B cell (primary cell): Measurements from ENCODE around the gene USP30. TPM values are rescaled to one million over a fixed set of nuclear protein-coding genes. Genes with fewer than 3 reads are reported as not detected.

Experiments
- ATAC-seq: fragments of 200-7000 bp; cut with Tn5 transposase; one replicate; pipeline ENCODE4 v1.10.0; 2021; ENCODE audit warnings: low read depth, mild to moderate bottlenecking, moderate number of reproducible peaks, moderate library complexity
- CTCF ChIA-PET: fragments of 350-600 bp; sonication (Branson Sonifier 250); formaldehyde crosslinking; loops from one replicate; lab custom pipeline; 2021; ENCODE audit warnings: antibody characterized with exemption, inconsistent platforms; lab: Charles Lee
- POLR2A ChIA-PET: fragments of 350-600 bp; sonication (Branson Sonifier 250); formaldehyde crosslinking; loops from one replicate; lab custom pipeline; 2021; ENCODE audit warnings: antibody characterized with exemption; lab: Charles Lee
- DNase-seq: peaks from one replicate; pipeline ENCODE4 v3.0.0; 2013
- H2AFZ ChIP-seq: 2 replicates; pipeline ENCODE4 v1.6.1; 2012; ENCODE audit warnings: mild to moderate bottlenecking, low read depth, low read length; ENCODE audit not compliant: insufficient read depth, poor library complexity, severe bottlenecking
- H3K27ac ChIP-seq, 2 donors: 1 replicate in 1 of 2; 2 replicates in 1 of 2; pipeline ENCODE4 v1.5.1; 2012 to 2013; ENCODE audit warnings: low read length in 2 of 2, mild to moderate bottlenecking in 2 of 2, moderate library complexity in 1 of 2
- H3K27me3 ChIP-seq, 4 experiments: fragments of 200-600 bp in 1 of 4; sonication (generic) in 1 of 4; replicated peaks in 1 of 4; 1 replicate in 2 of 4; 2 replicates in 2 of 4; pipeline versions ENCODE4 v1.6.1 to v1.7.0; 2013 to 2016; ENCODE audit warnings: low read length in 3 of 4, mild to moderate bottlenecking in 2 of 4, mixed read lengths in 1 of 4, moderate library complexity in 1 of 4; ENCODE audit not compliant: insufficient read depth in 4 of 4, control insufficient read depth in 3 of 4; ENCODE audit errors: control extremely low read depth in 1 of 4
- H3K36me3 ChIP-seq, 2 experiments: replicated peaks in 1 of 2; 1 replicate in 1 of 2; 2 replicates in 1 of 2; pipeline versions ENCODE4 v1.6.1 to v1.7.1; 2013; ENCODE audit warnings: low read length in 1 of 2; ENCODE audit not compliant: insufficient read depth in 2 of 2, control insufficient read depth in 1 of 2; ENCODE audit errors: control extremely low read depth in 1 of 2, extremely low read depth in 1 of 2
- H3K4me1 ChIP-seq, 2 donors: fragments of 200-600 bp in 1 of 2; sonication (generic) in 1 of 2; 1 replicate in 1 of 2; 2 replicates in 1 of 2; pipeline versions ENCODE4 v1.5.1 to v1.6.1; 2013 to 2017; ENCODE audit warnings: low read length in 2 of 2; ENCODE audit not compliant: control insufficient read depth in 2 of 2, insufficient read depth in 2 of 2
- H3K4me2 ChIP-seq: replicated peaks from 2 replicates; pipeline ENCODE3; 2012; ENCODE audit warnings: mild to moderate bottlenecking, low read depth, low read length; ENCODE audit not compliant: poor library complexity, severe bottlenecking
- H3K4me3 ChIP-seq, 5 experiments: fragments of 200-600 bp in 1 of 5; sonication (generic) in 1 of 5; 1 replicate in 3 of 5; 2 replicates in 2 of 5; pipeline versions ENCODE4 v1.5.1 to v1.7.0; 2011 to 2016; ENCODE audit warnings: low read length in 4 of 5, mild to moderate bottlenecking in 4 of 5, low read depth in 2 of 5, control low read depth in 1 of 5, moderate library complexity in 1 of 5; ENCODE audit not compliant: insufficient read depth in 1 of 5; ENCODE audit errors: control extremely low read depth in 1 of 5, extremely low read depth in 1 of 5
- H3K79me2 ChIP-seq: fragments of 200-600 bp; sonication (generic); one replicate; pipeline ENCODE4 v1.6.0; 2016; ENCODE audit warnings: low read length; ENCODE audit not compliant: control insufficient read depth, insufficient read depth
- H3K9ac ChIP-seq: fragments of 200-600 bp; sonication (generic); 2 replicates; pipeline ENCODE4 v1.6.1; 2017; ENCODE audit warnings: mild to moderate bottlenecking, low read length, moderate library complexity
- H3K9me3 ChIP-seq, 3 donors: one replicate each; pipeline versions ENCODE4 v1.6.1 to v1.7.1; 2013; ENCODE audit warnings: low read length in 2 of 3; ENCODE audit not compliant: control insufficient read depth in 2 of 3, insufficient read depth in 1 of 3; ENCODE audit errors: control extremely low read depth in 1 of 3
- H4K20me1 ChIP-seq: 2 replicates; pipeline ENCODE4 v1.6.0; 2012; ENCODE audit warnings: mild to moderate bottlenecking, low read length; ENCODE audit not compliant: insufficient read depth, control insufficient read depth, poor library complexity, severe bottlenecking
- H3K27ac Mint-ChIP-seq: one replicate; pipeline ENCODE4 v1.8.0; 2021; ENCODE audit warnings: mixed read lengths
- H3K27me3 Mint-ChIP-seq: one replicate; pipeline ENCODE4 v1.8.0; 2021; ENCODE audit warnings: mixed read lengths
- H3K4me1 Mint-ChIP-seq: one replicate; pipeline ENCODE4 v1.8.0; 2021; ENCODE audit warnings: mixed read lengths
- H3K4me3 Mint-ChIP-seq: one replicate; pipeline ENCODE4 v1.8.0; 2021; ENCODE audit warnings: mixed read lengths
- H3K9me3 Mint-ChIP-seq: one replicate; pipeline ENCODE4 v1.8.0; 2022; ENCODE audit warnings: mixed read lengths; ENCODE audit not compliant: insufficient read depth
- CTCF ChIP-seq: fragments of 200-600 bp; IDR thresholded peaks from one replicate; pipeline ENCODE4 v1.8.0; 2022; ENCODE audit warnings: antibody characterized with exemption, mild to moderate bottlenecking
- EZH2 ChIP-seq: IDR thresholded peaks from 2 replicates; pipeline ENCODE4 v1.6.1; 2012; ENCODE audit warnings: borderline replicate concordance, low read depth, mild to moderate bottlenecking, moderate library complexity, low read length; ENCODE audit not compliant: insufficient read depth, poor library complexity, severe bottlenecking
- WGBS: methylation state at CpG from one replicate; pipeline ENCODE4 v1.1.5; 2013; ENCODE audit warnings: missing lambda C conversion rate; ENCODE audit not compliant: insufficient coverage; 5-methylcytosine and 5-hydroxymethylcytosine counted together
- intact Hi-C: fragments of 100-400 bp; cut with micrococcal nuclease; formaldehyde crosslinking; loops from one replicate; pipeline ENCODE4 v1.10.0; 2022
- polyA plus RNA-seq: library from polyadenylated mRNA; depleted of rRNA; stranded (reverse); fragments of >200 nt; gene quantifications from 2 replicates; pipeline ENCODE4 v1.2.3, GENCODE V29; 2012
- total RNA-seq, 2 donors: library from RNA; stranded (reverse); fragments of 120-200 nt in 1 of 2; gene quantifications; 1 replicate in 1 of 2; 2 replicates in 1 of 2; pipeline versions ENCODE4 v1.2.3 to v1.2.4, GENCODE V29; 2013 to 2022

The USP30 gene
- total and polyA plus RNA-seq, 2 donors (not counting 1 experiment from before 2014, with no cell fraction given) = 7.2 to 32.5 TPM

GRCh38 chr12:109097140-109097434 lies 44.7 kb downstream of the USP30 start:
- Mint-ChIP-seq H3K27ac (no peak overlapping the region), H3K27me3 (no peaks in the 10 kb centered on the region), H3K4me3 (peak overlapping the region; percentile 92), H3K9me3 (no peaks in the 10 kb centered on the region), H3K4me1 (peaks cover 38% of the 10 kb centered on the region)
- peaks cover 25% of the 10 kb centered on the region for H3K79me2 ChIP-seq
- 42% methylated on average over 11 of the region's 11 CpGs for WGBS
- H2AFZ ChIP-seq = peak overlapping the region; percentile 93
- H3K9me3 ChIP-seq = no peaks in the 10 kb centered on the region
- no peak overlapping the region for H3K9ac ChIP-seq
- H4K20me1 ChIP-seq = no peaks in the 10 kb centered on the region
- intact Hi-C loops = loop anchor here (10.0 kb wide), 2 partner anchors 462 to 618 kb away; partner anchors contain the start of genes FAM222A and SELPLG
- TF ChIP-seq EZH2 = no peak
- no peak for TF ChIP-seq CTCF
- H3K4me1 ChIP-seq = peaks cover 29 to 35% of the 10 kb centered on the region in 2 donors
- no peak for ATAC-seq
- H3K27me3 ChIP-seq = no peaks in the 10 kb centered on the region
- H3K27ac ChIP-seq = no peak overlapping the region
- ChIA-PET CTCF (interaction anchor here (0.5 kb wide), 1 partner anchor 1185 kb away, joined by 3 read pairs; no protein-coding TSS in a partner anchor), POLR2A (interaction anchor here (0.5 kb wide), 1 partner anchor 476 kb away, joined by 3 read pairs; no protein-coding TSS in a partner anchor)
- H3K4me2 ChIP-seq = peak overlapping the region; percentile 90
- H3K36me3 ChIP-seq = no peaks in the 10 kb centered on the region
- peak overlapping the region in 1 of 5 experiments; percentile 80 for H3K4me3 ChIP-seq
- peak; percentile 31 for DNase-seq

- whole genome bisulfite sequencing = under 1% methylated on average over 64 of the region's 71 CpGs
- intact Hi-C loops = loop anchor here (1.0 to 10.0 kb wide), 6 partner anchors 15 to 617 kb away; partner anchors contain the start of genes FAM222A, FICD, SELPLG and USP30
- Histone ChIP-seq H3K4me2 (peak within 1 kb of the TSS; percentile 90), H3K36me3 (no peaks in the 10 kb centered on the region), H3K27me3 (no peaks in the 10 kb centered on the region), H3K4me3 (peak within 1 kb of the TSS; percentile 53 to 89 (median 81)), H3K9me3 (no peaks in the 10 kb centered on the region), H3K4me1 (peaks cover 24 to 30% of the 10 kb centered on the region in 2 donors), H2AFZ (peak within 1 kb of the TSS; percentile 93), H3K9ac (peak within 1 kb of the TSS; percentile 77), H3K27ac (peak within 1 kb of the TSS in 1 of 2 donors; percentile 53), H4K20me1 (no peaks in the 10 kb centered on the region), H3K79me2 (peaks cover 19% of the 10 kb centered on the region)
- Mint-ChIP-seq H3K27ac (peak within 1 kb of the TSS; percentile 69), H3K27me3 (no peaks in the 10 kb centered on the region), H3K4me1 (peaks cover 33% of the 10 kb centered on the region), H3K9me3 (no peaks in the 10 kb centered on the region), H3K4me3 (peak within 1 kb of the TSS; percentile 92)
- CTCF ChIA-PET = interaction anchor here (0.5 to 3.4 kb wide), 2 partner anchors 15 to 1185 kb away, joined by 3 to 19 read pairs; no protein-coding TSS in a partner anchor
- ATAC-seq (peak; percentile 91), DNase-seq (peak; percentile 96)
- POLR2A ChIA-PET = interaction anchor here (0.5 kb wide), 1 partner anchor 476 kb away, joined by 3 read pairs; no protein-coding TSS in a partner anchor
- TF ChIP-seq CTCF (no peak), EZH2 (no peak)
Measured at GRCh38 chr12:109097435-109098182, 45.2 kb downstream of the USP30 start, which contains the start of gene UNG. TSS of gene UNG (plus strand) at chr12:109097597. CDS start at chr12:109097680, 83 bp downstream.
